PC-3 (cell line): ENCODE results near the gene PER2.

ENCODE experiments used
- EZH2 ChIP-seq: fragments of 300-600 bp; sonication (generic); IDR thresholded peaks from one replicate; pipeline ENCODE4 v1.6.1; 2017; ENCODE audit warnings: antibody characterized with exemption, mild to moderate bottlenecking, low read length; ENCODE audit not compliant: unreplicated experiment
- TF ChIP-seq, protein P1 (sequence below): fragments of 300-600 bp; sonication (generic); conservative IDR thresholded peaks from 2 replicates; pipeline ENCODE4 v1.5.1; 2017; ENCODE audit warnings: antibody characterized with exemption, low read depth, mild to moderate bottlenecking, low read length

DNA sequence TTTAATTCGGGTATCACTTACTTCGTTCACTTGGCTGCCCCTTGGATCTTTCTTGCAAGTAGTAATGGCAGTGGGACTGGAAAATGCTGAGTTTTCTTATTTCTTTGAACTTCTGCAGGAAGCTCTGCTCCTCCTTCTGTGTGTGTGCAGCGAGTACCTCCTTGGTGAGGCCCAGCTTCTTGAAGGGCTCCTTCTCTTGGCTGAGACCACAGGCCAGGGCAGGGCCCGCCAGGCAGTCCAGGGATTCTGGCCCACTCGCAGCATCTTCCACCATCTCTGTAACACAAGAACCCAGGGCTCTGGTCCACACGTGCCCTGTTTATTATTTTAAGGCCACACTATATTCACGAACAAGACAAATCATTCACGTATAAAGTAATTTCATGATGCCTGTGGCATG, 32.8 kb downstream of the PER2 start:
- no peak for TF ChIP-seq EZH2
- TF ChIP-seq, protein P1, sequence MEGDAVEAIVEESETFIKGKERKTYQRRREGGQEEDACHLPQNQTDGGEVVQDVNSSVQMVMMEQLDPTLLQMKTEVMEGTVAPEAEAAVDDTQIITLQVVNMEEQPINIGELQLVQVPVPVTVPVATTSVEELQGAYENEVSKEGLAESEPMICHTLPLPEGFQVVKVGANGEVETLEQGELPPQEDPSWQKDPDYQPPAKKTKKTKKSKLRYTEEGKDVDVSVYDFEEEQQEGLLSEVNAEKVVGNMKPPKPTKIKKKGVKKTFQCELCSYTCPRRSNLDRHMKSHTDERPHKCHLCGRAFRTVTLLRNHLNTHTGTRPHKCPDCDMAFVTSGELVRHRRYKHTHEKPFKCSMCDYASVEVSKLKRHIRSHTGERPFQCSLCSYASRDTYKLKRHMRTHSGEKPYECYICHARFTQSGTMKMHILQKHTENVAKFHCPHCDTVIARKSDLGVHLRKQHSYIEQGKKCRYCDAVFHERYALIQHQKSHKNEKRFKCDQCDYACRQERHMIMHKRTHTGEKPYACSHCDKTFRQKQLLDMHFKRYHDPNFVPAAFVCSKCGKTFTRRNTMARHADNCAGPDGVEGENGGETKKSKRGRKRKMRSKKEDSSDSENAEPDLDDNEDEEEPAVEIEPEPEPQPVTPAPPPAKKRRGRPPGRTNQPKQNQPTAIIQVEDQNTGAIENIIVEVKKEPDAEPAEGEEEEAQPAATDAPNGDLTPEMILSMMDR, result no peak
